Retinal pigment epithelial cell (primary cell): ENCODE measurements around the gene PRRG3.

ENCODE experiments used
- DNase-seq: peaks from one replicate; pipeline ENCODE4 v3.0.0-alpha.2; 2010; ENCODE audit warnings: low read depth
- H3K4me3 ChIP-seq: 2 replicates; pipeline ENCODE4 v1.5.1; 2011; ENCODE audit warnings: mild to moderate bottlenecking, low read length, control low read depth, moderate library complexity
- TF ChIP-seq, protein P1 (sequence below): conservative IDR thresholded peaks from 2 replicates; pipeline ENCODE4 v1.5.1; 2011; ENCODE audit warnings: low read depth, low read length, control low read depth, inconsistent platforms

Gene PRRG3

DNA sequence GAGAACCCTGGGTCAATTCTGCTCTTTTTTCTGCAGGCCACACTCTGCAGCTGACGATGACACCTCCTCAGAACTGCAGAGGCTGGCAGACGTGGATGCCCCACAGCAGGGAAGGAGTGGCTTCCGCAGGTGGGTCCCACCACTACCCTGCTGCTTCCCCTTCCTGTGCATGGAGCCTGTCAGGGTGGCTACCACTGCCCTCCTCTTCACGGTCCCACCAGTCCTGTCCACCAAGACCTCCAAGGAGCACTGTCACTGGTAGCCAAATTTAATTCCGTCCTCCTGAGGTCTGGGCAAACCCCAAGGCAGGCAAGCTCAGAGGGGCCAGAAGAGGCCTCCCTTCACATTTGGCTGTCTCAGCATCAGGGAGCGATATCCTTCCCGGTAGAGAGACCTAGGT, 43.5 kb downstream of the PRRG3 start:
- no peak overlapping the region for H3K4me3 ChIP-seq
- TF ChIP-seq, protein P1, sequence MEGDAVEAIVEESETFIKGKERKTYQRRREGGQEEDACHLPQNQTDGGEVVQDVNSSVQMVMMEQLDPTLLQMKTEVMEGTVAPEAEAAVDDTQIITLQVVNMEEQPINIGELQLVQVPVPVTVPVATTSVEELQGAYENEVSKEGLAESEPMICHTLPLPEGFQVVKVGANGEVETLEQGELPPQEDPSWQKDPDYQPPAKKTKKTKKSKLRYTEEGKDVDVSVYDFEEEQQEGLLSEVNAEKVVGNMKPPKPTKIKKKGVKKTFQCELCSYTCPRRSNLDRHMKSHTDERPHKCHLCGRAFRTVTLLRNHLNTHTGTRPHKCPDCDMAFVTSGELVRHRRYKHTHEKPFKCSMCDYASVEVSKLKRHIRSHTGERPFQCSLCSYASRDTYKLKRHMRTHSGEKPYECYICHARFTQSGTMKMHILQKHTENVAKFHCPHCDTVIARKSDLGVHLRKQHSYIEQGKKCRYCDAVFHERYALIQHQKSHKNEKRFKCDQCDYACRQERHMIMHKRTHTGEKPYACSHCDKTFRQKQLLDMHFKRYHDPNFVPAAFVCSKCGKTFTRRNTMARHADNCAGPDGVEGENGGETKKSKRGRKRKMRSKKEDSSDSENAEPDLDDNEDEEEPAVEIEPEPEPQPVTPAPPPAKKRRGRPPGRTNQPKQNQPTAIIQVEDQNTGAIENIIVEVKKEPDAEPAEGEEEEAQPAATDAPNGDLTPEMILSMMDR = no peak
- no peak for DNase-seq

DNA sequence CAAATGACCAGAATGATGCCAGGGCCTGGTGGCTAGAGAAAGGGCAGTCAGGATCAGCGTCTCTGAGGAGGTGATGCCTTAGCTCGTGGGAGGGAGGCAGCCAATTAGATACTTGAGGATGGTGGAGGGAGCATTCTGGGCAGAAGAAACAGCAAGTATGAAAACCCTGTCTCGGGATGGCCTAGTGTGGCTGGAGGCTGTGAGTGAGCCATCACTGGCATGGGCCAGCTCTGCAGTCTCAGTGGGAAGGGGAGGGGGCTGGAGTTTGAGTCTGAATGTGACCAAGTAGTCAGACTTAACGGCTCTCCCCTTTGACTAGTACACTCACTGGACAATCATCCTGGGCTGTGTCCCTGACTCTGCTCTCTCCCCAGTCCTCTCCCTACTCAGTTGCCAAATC, 46.3 kb downstream of the PRRG3 start:
- DNase-seq = no peak
- TF ChIP-seq, protein P1 = no peak
- H3K4me3 ChIP-seq = no peak overlapping the region

DNA sequence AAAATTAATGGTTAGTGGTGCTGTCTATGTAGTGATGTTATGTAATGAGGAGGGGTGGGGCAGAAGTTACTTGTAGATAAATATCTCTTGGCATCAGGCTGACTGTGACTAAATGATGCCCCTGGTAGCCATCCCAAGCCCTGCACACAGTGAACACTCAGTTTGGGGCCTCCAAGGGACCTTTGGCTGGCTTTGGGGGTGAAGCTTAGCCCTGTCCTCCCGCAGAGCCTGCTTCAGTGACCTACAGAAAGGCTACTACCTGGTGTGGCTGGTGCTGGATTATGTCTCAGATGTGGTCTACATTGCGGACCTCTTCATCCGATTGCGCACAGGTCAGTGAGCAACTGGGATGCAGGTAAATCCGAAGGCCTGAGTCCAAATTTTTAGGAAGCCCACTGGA, 47.1 kb downstream of the PRRG3 start:
- no peak for DNase-seq
- H3K4me3 ChIP-seq = no peak overlapping the region
- TF ChIP-seq, protein P1 = no peak

DNA sequence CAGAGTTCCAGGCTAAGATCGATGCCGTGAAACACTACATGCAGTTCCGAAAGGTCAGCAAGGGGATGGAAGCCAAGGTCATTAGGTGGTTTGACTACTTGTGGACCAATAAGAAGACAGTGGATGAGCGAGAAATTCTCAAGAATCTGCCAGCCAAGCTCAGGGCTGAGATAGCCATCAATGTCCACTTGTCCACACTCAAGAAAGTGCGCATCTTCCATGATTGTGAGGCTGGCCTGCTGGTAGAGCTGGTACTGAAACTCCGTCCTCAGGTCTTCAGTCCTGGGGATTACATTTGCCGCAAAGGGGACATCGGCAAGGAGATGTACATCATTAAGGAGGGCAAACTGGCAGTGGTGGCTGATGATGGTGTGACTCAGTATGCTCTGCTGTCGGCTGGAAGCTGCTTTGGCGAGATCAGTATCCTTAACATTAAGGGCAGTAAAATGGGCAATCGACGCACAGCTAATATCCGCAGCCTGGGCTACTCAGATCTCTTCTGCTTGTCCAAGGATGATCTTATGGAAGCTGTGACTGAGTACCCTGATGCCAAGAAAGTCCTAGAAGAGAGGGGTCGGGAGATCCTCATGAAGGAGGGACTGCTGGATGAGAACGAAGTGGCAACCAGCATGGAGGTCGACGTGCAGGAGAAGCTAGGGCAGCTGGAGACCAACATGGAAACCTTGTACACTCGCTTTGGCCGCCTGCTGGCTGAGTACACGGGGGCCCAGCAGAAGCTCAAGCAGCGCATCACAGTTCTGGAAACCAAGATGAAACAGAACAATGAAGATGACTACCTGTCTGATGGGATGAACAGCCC, 48.6 kb downstream of the PRRG3 start:
- H3K4me3 ChIP-seq = no peak overlapping the region
- TF ChIP-seq, protein P1 = no peak
- DNase-seq = no peak

DNA sequence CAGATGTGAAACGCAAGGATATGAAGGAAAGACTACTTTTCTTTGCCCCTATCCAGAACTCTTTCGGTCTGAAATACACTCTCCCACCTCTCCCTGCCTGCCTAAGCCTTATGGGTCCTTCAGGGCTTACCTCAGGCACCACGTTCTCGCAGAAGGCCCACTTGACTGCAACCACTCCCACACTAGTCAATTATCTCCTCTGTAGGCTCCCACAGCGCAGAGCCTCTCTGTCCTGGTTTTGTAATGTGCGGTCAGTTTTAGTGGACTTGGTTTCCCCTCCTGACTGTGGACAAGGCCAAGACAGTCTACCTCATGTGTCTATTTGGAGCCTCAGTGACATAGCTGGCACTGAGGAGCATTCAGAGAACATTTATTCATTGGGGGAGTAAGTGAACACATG, 50.4 kb downstream of the PRRG3 start:
- DNase-seq = no peak
- no peak overlapping the region for H3K4me3 ChIP-seq
- TF ChIP-seq, protein P1 = no peak

DNA sequence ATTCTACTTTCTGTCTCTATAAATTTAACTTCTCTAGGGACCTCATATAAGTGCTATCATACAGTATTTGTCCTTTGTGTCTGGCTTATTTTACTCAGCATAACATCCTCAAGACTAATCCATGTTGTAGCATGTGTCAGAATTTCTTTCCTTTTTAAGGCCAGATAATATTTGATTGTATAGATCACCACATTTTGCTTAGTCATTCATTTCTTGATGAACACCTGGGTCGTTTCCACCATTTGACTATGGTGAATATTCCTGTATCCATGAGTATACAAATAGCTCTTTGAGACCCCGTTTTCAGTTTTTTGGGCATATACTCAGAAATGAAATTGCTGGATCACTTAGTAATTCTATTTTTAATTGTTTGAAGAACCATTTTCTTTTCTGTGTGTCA, 51.2 kb downstream of the PRRG3 start:
- DNase-seq = no peak
- H3K4me3 ChIP-seq = no peak overlapping the region
- TF ChIP-seq, protein P1 = no peak

DNA sequence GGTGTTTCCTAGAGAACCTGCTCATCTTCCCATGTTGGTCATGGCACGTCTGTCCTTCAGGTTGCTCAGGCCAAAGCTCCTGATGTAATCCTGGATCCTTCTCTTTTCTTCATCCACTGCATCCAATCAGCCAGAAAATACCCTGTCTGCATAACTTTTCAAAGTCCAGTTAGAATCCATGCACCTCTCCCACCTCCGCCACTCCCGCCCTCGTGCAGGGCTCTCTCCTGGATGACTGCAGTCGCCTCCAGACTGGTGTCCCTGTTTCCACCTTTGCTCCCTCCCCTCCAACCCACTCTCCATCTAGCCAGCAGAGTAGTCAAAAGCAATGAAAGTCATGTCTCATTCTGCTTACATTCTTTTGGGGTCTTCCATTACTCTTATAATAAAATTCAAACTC, 55.3 kb downstream of the PRRG3 start:
- TF ChIP-seq, protein P1 = no peak
- no peak overlapping the region for H3K4me3 ChIP-seq
- no peak for DNase-seq
